ENCODE results near the gene CUEDC1.

The CUEDC1 gene

DNA sequence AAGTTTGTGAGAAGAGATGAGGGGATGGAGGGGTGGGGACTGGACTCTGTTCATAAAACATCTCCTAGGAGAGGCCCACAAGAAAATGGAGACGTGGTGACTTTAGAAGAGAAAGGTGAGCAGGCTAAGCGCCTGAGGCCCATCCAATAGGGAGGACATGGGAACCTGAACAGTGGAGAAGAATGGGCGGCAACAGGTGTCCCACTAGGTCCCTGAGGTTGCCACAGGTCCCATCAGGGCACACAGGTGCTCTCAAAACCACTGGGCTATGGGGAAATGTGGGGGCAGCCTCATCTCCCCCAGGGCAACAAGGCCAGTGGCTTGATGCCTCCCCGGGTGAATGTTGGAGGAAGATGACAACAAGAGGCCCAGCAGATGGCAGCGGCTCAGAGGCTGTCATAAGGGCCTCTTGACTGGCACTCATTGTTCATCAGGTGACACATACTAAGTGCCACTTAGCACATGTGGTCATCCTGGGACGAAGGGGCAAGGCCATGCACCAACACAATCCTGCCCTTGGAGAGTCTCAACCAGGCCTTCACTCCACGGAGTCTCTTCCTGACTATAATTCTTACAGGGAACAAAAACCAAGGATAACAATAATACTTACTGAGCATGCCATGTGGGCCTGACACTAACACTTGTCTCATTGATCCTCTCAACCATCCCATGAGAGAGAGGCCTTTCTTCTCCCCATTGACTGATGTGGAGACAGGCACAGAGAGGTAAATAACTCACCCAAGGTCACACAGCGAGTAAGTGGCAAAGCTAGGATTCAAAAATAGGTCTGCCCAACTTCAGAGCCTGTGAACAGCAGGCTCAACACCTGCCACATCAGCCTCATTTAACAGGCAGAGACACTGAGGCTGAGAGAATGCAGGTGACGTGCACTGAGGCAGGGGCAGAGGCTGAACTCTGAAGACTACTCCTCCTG lies 38.0 kb downstream of the CUEDC1 start:
- no peak for DNase-seq (ENCODE audit: low read depth in 1 of 2, low spot score in 1 of 2)

DNA sequence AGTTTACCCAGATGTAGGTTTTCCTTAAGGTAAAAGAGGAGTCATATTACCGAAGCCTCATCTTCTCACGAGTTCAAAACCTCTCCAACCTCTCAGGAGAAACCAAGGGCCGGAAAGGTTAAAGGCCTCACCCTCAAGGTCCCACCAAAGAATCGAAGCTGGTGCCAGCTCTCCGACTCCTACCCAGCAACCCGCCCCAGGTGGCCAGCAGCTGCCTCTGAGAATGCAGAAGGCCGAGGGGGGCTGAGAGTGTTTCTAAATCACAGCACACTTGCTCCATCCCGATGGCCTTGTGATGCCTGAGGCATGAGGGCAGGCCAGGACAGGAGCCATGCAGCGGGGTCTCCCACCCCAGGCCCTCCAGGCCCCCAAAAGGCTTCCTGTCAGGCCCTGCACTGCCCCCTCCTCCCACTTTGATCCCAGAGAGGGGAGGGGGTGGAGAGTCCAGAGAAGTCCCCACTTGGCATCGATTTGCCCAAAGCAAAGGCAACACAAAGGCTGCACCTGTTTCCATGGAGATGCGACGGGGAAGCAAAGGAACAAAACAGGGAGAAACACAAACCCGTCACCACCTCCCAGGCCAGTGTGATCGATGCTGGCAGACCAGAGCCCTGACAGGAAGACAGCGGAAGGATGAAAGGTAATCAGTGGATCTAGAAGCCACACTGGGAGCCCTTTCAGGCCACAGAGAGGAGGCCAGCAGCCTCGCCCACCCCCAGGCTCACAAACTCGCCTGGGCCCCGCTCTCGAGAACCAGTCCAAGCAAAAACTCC lies 39.0 kb downstream of the CUEDC1 start:
- DNase-seq (ENCODE audit: low read depth in 1 of 2, low spot score in 1 of 2) = no peak

GRCh38 chr17:57915544-57915943 lies 39.7 kb downstream of the CUEDC1 start:
- no peak for DNase-seq (ENCODE audit: low read depth in 1 of 2, low spot score in 1 of 2)

GRCh38 chr17:57914273-57915142 lies 40.7 kb downstream of the CUEDC1 start:
- no peak for DNase-seq (ENCODE audit: low read depth in 1 of 2, low spot score in 1 of 2)

- no peak for DNase-seq (ENCODE audit: low read depth in 1 of 2, low spot score in 1 of 2)
These were observed 41.5 kb downstream of the CUEDC1 start for GRCh38 chr17:57913575-57914272.

DNA sequence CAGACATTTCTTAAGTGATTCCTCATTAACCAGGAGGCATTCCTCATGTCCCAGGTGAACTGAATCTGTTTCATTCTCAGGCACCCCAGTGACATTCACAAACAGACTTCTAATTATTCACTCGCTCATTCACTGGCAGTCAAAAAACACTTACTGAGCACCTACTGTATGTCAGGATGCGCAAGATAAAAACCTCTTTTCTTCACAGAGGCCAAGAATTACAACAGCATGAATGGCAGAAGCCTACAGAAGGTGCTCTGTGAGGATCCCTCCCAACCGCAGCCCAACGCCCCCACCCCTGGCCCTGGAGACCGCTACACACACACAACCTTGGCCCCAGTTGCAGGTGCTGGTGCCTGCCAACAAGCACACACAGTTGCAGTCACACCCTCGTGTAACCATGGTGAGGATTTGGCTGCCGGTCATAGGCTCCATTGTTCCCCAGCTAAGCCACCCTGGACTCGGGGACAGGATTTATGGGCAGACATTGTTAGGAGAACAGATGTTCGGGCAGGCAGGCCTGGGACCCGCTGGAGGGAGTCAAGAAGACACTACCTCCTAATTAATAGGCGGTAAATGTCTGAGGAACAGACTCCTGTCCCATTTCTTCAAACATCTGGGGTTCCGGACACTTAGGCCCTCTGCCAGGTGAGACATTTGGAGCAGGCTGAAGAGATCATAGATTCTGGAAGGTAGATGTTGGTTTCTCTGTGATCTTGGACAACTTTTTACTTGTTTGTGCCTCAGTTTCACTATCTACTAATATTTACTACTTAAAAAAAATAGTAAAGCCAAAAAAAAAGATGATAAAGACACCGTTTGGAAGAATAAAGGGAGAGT lies 43.2 kb downstream of the CUEDC1 start:
- no peak for DNase-seq (ENCODE audit: low read depth in 1 of 2, low spot score in 1 of 2)

DNA sequence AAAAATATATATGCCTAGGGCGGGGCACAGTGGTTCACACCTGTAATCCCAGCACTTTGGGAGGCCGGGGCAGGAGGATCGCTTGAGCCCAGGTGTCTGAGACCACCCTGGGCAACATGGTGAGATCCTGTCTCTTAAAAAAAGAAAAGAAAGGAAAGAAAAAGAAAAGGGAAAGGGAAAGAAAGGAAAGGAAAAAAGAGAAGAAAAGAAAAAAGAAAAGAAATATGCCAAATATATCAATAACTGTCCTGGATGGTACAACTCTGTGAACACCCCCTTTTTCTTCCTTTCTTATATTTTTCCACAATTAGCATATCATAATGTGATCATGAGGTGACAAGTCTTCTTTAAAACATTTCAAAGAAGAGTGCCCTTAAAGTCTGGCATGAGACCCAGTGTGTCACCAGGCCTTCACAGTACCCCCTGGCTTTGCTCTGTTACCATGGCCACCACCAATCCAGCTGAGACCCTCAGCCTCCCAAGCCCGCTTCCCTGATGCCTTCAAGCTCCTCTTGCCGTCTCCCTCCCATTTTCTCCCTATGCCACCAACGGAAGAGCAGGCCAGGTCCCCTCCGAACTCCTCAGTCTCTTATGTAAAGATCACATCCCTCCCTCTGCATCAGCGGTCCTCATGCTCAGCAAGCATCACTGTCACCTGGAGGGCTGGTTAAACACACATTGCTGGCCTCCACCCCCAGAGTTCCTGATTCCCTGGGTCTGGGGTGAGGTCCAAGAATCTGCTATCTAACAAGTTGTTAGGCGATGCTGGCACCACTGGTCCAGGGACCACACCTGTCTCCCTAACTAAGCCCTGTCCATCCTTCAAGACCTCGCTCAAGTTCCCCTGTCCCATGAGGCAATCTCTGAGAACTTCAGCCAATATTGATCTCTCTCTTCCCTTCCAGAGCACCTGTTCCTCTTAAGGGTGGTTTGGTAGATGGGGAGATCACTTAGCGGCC lies 44.5 kb downstream of the CUEDC1 start:
- DNase-seq (ENCODE audit: low read depth in 1 of 2, low spot score in 1 of 2) = no peak

- DNase-seq (ENCODE audit: low read depth in 1 of 2, low spot score in 1 of 2) = no peak
These were observed 45.7 kb downstream of the CUEDC1 start for GRCh38 chr17:57909551-57909950.

DNA sequence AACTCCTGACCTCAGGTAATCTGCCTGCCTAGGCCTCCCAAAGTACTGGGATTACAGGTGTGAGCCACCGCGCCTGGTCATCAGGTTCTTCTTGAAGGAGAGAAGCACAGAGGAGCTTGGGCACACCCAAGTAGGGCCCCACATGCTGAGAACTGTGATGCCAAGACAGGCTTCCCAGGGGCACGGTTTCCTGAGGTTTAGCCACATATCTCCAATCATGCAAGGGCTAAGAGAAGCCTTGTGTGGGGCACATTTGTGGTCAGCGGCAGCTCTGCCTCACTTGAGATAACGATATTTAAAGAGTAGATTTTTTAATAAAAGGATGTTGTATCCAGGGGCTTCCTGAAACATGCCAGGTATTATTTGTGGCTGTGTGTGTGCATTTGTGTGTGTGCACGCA lies 46.9 kb downstream of the CUEDC1 start:
- no peak for DNase-seq (ENCODE audit: low read depth in 1 of 2, low spot score in 1 of 2)

DNA sequence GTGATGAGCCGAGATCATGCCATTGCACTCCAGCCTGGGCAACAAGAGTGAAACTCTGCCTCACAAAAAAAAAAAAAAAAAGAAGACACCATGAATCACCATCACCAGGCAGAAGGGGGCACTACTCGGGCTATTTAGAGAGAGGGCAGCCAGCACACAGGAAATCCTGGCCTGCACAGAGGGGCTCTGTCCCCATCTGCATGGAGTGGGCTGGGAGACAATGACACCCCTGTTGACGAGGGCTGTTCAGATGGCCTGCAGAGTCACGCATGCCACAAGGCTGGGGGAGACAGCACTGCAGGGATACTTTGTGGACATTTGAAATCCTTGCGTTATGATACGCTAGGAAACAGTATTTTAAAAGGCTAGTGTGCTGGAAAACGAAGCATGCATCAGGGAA lies 48.3 kb downstream of the CUEDC1 start:
- no peak for DNase-seq (ENCODE audit: low read depth in 1 of 2, low spot score in 1 of 2)

DNA sequence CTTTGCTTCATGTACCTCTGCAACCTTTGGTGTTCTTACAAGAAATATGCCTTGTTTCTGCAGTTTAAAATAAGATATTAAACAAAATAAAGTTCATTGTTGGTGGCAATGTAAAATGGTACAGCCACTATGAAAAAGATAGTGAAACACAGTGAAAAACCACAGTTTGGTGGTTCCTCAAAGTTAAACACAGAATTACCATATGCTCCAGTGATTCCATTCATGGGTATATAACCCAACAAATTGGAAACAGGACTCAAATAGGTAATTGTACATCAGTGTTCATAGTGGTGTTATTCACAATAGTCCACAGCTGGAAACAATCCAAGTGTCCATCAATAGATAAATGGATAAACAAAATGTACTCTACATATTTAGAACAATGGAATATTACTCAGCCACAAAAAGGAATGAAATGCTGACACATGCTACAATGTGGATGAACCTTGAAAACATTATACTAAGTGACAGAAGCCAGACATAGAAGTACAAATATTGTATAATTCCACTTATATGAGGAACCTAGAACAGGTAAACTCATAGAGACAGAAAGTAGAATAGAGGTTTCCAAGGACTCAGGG lies 49.2 kb downstream of the CUEDC1 start:
- DNase-seq (ENCODE audit: low read depth in 1 of 2, low spot score in 1 of 2) = no peak

DNA sequence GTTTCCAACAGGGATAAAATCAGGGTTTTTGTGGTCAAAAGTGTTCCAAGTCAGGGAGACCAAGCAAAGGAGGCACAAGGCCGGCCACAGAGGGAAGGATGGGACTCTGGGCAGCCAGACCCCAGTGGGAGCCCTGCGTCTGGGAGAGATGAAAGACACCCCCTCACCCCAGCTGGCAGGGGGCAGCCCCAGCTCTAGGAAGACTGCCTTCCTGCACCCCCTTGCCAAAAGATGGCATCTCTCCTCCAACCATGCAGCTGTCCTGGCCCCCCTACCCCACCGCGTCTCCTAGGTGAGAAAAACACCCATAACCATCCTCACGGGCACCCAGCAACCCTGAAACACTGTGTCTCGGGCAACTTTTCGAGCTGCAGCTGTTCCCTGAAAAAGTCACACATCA lies 51.3 kb downstream of the CUEDC1 start:
- DNase-seq (ENCODE audit: low read depth in 1 of 2, low spot score in 1 of 2) = no peak

- no peak for DNase-seq (ENCODE audit: low read depth in 1 of 2, low spot score in 1 of 2)
These were observed 52.1 kb downstream of the CUEDC1 start for GRCh38 chr17:57902800-57903759.

DNA sequence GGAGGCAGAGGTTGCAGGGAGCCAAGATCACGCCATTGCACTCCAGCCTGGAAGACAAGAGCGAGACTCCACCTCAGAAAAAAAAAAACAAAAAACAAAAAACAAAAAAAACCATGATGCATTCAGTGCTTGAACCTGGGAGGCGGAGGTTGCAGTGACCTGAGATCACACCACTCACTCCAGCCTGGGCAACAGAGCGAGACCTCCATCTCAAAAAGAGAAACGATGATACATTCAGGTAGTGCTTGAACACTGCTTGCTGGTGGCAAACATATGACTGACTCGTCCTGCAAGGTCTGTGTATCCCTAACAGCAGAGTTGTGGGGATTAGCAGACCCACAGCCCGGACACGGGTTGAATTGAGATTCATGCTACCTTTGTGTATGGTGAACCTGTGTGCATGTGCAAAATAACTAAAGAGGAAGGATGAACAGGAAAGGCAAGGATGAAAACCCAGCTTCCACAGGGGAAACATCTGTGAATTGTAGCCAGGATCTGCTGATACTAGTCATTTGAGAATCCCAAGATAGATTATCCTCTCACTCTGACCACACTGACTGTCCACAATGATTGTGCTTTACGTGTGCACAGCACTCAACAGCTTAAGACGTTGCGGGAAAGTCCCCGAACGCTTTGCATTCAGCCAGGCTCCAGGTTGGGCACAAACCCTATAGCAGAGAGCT lies 53.0 kb downstream of the CUEDC1 start:
- no peak for DNase-seq (ENCODE audit: low read depth in 1 of 2, low spot score in 1 of 2)

- no peak for DNase-seq (ENCODE audit: low read depth in 1 of 2, low spot score in 1 of 2)
These were observed 54.0 kb downstream of the CUEDC1 start for GRCh38 chr17:57900991-57901743.

- no peak for DNase-seq (ENCODE audit: low read depth in 1 of 2, low spot score in 1 of 2)
These were observed 55.4 kb downstream of the CUEDC1 start for GRCh38 chr17:57899822-57900221.
